Measurements from ENCODE around the gene RIT2. TPM values are rescaled to one million over a fixed set of nuclear protein-coding genes. Genes with fewer than 3 reads are reported as not detected.
"Not testable (repeated sequence)": the region's sequence is repeated elsewhere in the genome, so short reads cannot be mapped to it uniquely, and the experiment has no call there.

RIT2 gene
- total and polyA plus RNA-seq, 4 donors: not detected

DNA sequence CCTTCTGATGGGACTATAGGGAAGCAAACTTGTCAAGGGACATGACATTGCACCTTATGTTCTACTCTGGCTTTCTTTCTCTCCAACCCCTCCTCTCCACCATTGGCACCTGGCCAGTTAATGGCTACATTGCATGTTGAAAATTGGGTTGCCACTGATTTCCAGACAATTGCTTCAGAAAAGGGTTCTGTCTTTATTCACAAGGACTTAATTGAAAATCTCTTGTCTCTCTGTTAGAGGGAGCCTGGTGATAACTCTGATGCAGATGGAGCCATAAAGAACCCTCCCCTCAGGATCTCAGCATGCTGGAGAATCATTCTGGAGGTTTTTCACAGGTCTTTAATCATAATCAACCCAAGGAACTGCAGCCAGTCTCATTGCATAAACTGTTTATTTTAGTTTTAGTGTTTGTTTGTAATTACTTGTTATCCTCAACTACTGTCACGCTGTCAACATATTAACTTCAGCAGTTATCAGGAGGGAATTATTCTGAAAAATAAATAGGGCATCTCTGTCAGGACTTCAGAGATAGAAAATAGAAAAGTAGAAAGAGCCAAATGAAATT, 316.8 kb downstream of the RIT2 start:
- Histone ChIP-seq H3K4me1 (ENCODE audit: control insufficient read depth in 5 of 5, insufficient read depth in 5 of 5, low read length in 5 of 5) (peaks cover 0 to 25% (median 0%) of the 10 kb centered on the region in 5 donors), H3K27ac (ENCODE audit: low read depth in 1 of 2, low read length in 1 of 2) (no peak overlapping the region), H3K36me3 (ENCODE audit: control insufficient read depth in 4 of 4, insufficient read depth in 4 of 4, low read length in 4 of 4) (no peaks in the 10 kb centered on the region), H3K4me3 (no peak overlapping the region), H3K27me3 (ENCODE audit: control insufficient read depth in 3 of 3, insufficient read depth in 3 of 3, low read length in 2 of 3) (no peaks in the 10 kb centered on the region), H3K9ac (ENCODE audit: insufficient read depth in 1 of 2, low read length in 2 of 2) (no peak overlapping the region), H3K9me3 (ENCODE audit: control insufficient read depth in 4 of 4, insufficient read depth in 3 of 4, low read length in 3 of 4) (no peaks in the 10 kb centered on the region)
- DNase-seq (peak; percentile 45 to 95 (median 89)), ATAC-seq (ENCODE audit: insufficient read depth, low FRiP score) (no peak)
- TF ChIP-seq, protein P1, sequence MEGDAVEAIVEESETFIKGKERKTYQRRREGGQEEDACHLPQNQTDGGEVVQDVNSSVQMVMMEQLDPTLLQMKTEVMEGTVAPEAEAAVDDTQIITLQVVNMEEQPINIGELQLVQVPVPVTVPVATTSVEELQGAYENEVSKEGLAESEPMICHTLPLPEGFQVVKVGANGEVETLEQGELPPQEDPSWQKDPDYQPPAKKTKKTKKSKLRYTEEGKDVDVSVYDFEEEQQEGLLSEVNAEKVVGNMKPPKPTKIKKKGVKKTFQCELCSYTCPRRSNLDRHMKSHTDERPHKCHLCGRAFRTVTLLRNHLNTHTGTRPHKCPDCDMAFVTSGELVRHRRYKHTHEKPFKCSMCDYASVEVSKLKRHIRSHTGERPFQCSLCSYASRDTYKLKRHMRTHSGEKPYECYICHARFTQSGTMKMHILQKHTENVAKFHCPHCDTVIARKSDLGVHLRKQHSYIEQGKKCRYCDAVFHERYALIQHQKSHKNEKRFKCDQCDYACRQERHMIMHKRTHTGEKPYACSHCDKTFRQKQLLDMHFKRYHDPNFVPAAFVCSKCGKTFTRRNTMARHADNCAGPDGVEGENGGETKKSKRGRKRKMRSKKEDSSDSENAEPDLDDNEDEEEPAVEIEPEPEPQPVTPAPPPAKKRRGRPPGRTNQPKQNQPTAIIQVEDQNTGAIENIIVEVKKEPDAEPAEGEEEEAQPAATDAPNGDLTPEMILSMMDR (IDR thresholded peaks at IDR 0.05; ENCODE audit: control extremely low read depth, extremely low read depth): no peak
- 39 to 45% methylated on average over 1 of the region's 1 CpG for WGBS, 2 donors

DNA sequence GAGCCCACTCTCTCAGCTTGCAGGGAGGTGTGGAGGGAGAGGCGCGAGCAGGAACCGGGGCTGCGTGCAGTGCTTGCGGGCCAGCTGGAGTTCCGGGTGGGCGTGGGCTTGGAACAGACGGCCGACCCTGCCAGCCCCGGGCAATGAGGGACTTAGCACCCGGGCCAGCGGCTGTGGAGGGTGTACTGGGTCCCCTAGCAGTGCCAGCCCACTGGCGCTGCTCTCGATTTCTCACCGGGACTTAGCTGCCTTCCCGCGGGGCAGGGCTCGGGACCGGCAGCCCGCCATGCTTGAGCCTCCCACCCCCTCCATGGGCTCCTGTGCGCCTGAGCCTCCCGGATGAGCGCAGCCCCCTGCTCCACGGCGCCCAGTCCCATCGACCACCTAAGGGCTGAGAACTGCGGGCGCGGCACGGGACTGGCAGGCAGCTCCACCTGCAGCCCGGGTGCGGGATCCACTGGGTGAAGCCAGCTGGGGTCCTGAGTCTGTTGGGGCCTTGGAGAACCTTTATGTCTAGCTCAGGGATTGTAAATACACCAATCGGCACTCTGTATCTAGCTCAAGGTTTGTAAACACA, 320.2 kb downstream of the RIT2 start:
- H3K27me3 ChIP-seq (ENCODE audit: control insufficient read depth in 3 of 3, insufficient read depth in 3 of 3, low read length in 2 of 3); H3K4me3 ChIP-seq; H3K27ac ChIP-seq (ENCODE audit: low read depth in 1 of 2, low read length in 1 of 2); H3K9ac ChIP-seq (ENCODE audit: insufficient read depth in 1 of 2, low read length in 2 of 2); H3K9me3 ChIP-seq (ENCODE audit: control insufficient read depth in 4 of 4, insufficient read depth in 3 of 4, low read length in 3 of 4); H3K36me3 ChIP-seq (ENCODE audit: control insufficient read depth in 4 of 4, insufficient read depth in 4 of 4, low read length in 4 of 4); ATAC-seq (ENCODE audit: insufficient read depth, low FRiP score); DNase-seq: not testable (repeated sequence)
- WGBS, 2 donors: 92% methylated on average over 29 to 33 of the region's 33 CpGs
- peaks cover 0 to 22% (median 0%) of the 10 kb centered on the region in 5 donors for H3K4me1 ChIP-seq (ENCODE audit: control insufficient read depth in 5 of 5, insufficient read depth in 5 of 5, low read length in 5 of 5)

DNA sequence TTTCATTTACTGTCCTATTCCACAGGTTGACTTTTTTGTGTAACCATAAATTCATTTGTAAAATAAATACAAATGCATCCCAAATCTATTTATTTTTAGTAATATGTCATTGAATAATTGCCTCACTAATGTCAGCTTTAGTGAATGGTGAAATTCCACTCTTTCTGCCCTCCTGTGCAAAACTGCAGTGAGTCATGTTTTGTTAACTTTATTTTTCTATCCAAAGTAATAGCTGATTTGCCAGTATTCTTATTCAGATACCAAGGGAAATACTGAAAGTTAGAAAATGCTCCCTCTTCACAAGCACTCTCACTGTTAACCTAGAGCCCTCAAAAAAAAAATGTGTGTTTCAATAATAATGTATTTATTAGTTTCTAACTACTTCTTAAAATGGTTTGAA, 322.8 kb downstream of the RIT2 start:
- H3K36me3 ChIP-seq (ENCODE audit: control insufficient read depth in 4 of 4, insufficient read depth in 4 of 4, low read length in 4 of 4): no peaks in the 10 kb centered on the region
- no peak for DNase-seq
- ATAC-seq (ENCODE audit: insufficient read depth, low FRiP score): no peak
- no peak overlapping the region for H3K4me3 ChIP-seq
- TF ChIP-seq, protein P1 (IDR thresholded peaks at IDR 0.05; ENCODE audit: control extremely low read depth, extremely low read depth): no peak
- no peaks in the 10 kb centered on the region for H3K4me1 ChIP-seq (ENCODE audit: control insufficient read depth in 5 of 5, insufficient read depth in 5 of 5, low read length in 5 of 5)
- H3K27ac ChIP-seq (ENCODE audit: low read depth in 1 of 2, low read length in 1 of 2): no peak overlapping the region
- no peaks in the 10 kb centered on the region for H3K27me3 ChIP-seq (ENCODE audit: control insufficient read depth in 3 of 3, insufficient read depth in 3 of 3, low read length in 2 of 3)
- no peaks in the 10 kb centered on the region for H3K9me3 ChIP-seq (ENCODE audit: control insufficient read depth in 4 of 4, insufficient read depth in 3 of 4, low read length in 3 of 4)
- H3K9ac ChIP-seq (ENCODE audit: insufficient read depth in 1 of 2, low read length in 2 of 2): no peak overlapping the region

DNA sequence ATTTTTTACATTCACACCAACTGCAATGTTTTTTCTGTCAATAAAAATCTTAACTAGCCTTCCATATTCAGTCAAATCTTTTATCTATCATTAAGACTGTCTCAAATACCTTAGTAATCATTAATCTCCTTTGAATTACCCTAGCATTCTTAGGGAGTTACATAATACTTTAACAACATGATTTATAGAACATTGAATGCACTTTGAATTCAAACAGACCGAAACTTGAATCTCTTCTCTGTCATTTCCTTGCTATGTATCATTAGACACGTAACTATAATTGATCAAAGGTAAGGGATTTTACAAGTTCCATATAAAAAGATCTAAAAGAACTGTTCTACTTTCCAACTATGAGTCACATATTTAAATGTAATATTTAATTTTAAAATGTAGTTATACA, 330.9 kb downstream of the RIT2 start:
- Histone ChIP-seq H3K36me3 (ENCODE audit: control insufficient read depth in 4 of 4, insufficient read depth in 4 of 4, low read length in 4 of 4) (no peaks in the 10 kb centered on the region), H3K27ac (ENCODE audit: low read depth in 1 of 2, low read length in 1 of 2) (no peak overlapping the region), H3K9ac (ENCODE audit: insufficient read depth in 1 of 2, low read length in 2 of 2) (no peak overlapping the region), H3K4me3 (no peak overlapping the region), H3K27me3 (ENCODE audit: control insufficient read depth in 3 of 3, insufficient read depth in 3 of 3, low read length in 2 of 3) (no peaks in the 10 kb centered on the region), H3K9me3 (ENCODE audit: control insufficient read depth in 4 of 4, insufficient read depth in 3 of 4, low read length in 3 of 4) (no peaks in the 10 kb centered on the region), H3K4me1 (ENCODE audit: control insufficient read depth in 5 of 5, insufficient read depth in 5 of 5, low read length in 5 of 5) (no peaks in the 10 kb centered on the region)
- ATAC-seq (ENCODE audit: insufficient read depth, low FRiP score): no peak
- TF ChIP-seq, protein P1 (IDR thresholded peaks at IDR 0.05; ENCODE audit: control extremely low read depth, extremely low read depth): no peak
- DNase-seq: no peak
- WGBS, 2 donors: 74 to 77% methylated on average over 2 of the region's 2 CpGs

Measured in lung (tissue), 12 donors.